Activated CD4-positive, alpha-beta T cell treated with anti-CD3 and anti-CD28 coated beads, Interleukin-2, Interleukin-6, amounts not matched to agents 100 ng/mL and 50 ng/mL, durations not matched to agents 16 hours and 8 hours (primary cell): ENCODE measurements around the gene SLC16A6.
A peak's percentile ranks its signal among the peaks of the same experiment; 100 is the strongest.
"Not testable (repeated sequence)": the region's sequence is repeated elsewhere in the genome, so short reads cannot be mapped to it uniquely, and the experiment has no call there.

Experiments
- DNase-seq: peaks from one replicate; pipeline ENCODE4 v3.0.0-alpha.2; 2020

SLC16A6 gene

DNA sequence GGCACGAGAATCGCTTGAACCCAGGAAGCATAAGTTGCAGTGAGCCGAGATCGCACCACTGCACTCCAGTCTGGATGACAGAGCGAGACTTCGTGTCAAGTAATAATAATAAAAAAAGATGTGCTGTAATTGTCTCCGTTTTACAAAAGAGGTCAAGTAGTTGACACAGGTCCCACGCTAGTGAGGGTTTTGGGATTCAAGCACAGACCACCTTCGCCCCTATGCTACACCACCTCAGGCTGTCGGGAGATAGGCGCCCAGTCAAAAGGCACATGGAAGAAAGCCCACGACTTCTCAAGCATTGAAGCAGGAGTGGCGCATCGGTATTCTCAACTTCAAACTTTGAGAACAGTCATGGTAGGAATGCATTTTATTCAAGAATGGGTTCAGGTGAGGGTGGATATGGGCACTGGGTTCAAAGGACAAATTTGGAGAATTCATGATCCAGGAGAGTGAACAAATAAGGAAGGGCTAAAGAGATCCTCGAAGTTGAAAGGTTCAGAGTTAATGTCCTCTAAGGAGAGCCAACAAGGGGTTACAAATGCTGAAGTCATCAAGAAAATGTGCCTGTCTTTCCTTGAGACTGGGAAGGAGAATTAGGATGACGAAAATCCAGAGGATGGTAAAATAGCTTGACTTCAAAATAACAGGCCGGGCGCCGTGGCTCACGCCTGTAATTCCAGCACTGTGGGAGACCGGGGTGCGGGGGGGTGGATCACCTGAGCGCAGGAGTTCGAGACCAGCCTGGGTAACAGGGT is 44.5 kb downstream of the SLC16A6 start:
- DNase-seq: no peak

- DNase-seq: peak; percentile 41
Measured at GRCh38 chr17:68239632-68240366, 51.1 kb downstream of the SLC16A6 start.

DNA sequence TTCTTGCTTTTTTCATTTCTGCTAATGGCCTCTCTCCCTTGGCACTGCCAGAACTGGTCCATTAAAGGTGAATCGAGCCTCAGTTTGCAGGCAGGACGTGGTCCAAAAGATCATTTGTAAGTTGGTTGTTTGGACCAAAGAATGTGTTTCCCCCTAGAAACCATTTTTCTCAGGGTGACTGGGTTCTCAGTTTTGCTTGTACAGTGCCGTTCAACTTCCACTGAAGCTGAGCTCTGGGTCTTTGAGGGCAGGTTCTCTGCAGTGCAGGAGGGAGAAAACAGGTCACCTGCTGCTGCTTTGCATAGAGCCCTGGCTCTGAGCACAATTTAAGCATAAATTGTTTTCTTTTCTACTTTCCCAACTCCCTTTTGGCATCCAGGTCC is 52.1 kb downstream of the SLC16A6 start:
- DNase-seq: peak; percentile 80

DNA sequence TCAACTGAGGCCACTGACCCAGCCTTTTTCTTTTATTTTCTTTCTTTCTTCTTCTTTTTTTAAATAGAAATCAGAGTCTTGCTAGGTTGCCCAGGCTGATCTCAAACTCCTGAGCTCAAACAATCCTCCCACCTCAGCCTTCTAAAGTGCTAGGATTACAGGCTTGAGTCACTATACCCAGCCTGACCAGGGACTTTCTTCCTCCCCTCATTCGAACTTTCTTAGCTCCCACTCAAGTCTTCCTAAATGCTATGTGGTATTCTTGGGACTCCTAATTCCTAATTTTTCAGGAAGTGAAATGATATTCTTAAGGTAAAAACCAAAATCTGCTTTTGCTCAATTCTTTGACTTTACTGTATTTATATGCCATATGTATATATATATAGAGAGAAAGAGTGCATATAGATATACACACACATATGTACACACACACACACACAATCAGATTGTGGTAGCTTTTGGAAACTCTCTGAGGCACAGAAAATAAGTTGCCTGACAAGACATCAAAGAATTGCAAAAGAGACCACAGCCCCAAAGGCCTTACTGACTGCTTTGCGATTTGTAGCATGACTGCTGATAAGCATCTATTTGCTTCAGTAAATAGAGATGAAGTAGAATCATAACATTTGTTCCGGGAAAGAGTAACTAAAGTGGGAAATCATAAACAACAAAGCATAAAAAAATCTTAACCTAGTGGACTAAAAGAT is 52.6 kb downstream of the SLC16A6 start:
- peak; percentile 65 for DNase-seq

DNA sequence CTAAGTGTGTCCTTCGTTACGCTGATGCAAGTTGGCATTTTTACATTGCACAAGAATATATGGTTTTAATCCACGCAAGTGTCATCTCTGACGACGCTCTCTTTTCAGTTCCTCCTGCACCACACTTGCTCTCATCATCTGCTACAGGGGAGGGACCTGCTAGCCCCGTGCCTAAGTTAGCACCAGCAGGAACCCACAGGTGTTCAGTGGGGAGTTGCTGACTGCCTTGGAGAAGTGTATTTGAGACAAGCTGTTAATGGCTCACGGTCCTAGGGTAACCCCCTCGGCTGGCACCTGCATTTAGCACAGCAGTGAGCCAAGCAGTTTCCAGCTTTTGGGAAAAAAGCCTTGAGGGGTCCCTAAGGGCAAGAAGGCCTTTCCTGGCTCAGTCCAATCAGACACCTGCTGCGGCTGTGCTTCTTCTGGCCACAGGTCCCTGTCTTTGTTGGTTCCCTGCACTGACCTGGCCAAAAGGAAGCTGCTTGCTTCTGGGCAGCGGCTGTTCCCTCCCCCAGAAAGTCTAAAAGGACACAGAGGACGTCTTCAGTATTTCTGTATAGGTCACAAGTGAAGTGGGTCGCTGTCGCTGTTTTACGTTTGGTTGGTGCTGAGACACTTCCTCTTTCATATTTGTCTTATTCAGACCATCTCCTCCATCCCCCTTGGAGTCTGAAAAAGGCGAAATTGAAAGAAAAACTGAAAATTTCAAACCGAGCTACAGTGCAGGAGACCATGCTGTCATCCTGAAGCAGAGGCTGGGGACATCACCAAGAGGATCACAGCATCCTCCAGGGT is 53.4 kb downstream of the SLC16A6 start:
- DNase-seq: peak; percentile 80

DNA sequence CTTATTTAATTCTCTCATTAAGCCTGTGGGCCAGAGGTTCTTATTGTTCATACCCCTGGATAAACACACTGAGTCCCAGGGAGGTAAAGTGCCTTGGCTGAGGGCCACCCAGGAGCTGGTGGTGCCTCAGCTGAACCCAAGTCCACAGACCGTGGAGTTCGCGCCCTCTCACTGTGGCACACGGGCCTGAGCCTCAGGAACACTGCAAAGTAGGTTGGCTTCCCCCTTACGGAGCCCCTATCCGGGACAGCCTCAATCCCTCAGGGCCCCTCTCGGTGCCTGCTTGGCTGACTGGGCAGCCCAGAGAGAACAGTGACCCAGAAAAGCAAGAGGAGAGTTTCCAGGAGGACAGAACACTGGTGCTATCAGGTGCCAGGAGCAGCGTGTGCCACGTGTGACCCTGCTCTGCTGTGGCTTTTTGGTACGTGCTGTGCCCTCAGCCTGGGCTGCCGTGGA is 55.6 kb downstream of the SLC16A6 start:
- not testable (repeated sequence) for DNase-seq

DNA sequence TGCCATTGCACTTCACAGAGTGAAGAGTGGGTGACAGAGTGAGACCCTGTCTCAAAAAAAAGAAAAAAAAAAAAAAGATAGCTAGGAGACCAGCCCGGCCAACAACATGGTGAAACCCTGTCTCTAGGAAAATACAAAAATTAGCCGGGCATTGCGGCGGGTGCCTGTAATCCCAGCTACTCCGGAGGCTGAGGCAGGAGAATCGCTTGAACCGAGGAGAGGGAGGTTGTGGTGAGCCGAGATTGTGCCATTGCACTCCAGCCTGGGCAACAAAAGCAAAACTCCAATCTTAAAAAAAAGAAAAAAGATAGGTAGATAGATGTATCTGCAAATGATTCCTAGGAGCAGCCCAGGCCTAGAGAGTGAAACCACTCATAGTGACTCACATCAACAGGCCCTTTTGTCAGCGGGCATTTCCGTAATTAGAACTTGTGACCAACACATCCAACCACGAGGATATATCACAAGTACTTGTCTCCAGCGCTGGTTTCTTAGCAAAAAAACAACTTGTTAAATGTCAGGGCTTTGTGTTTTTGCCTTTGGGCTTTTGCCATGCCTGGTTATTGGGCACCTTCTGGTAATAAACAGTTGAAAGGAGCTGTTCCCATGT is 56.1 kb downstream of the SLC16A6 start:
- peak; percentile 79 for DNase-seq

DNA sequence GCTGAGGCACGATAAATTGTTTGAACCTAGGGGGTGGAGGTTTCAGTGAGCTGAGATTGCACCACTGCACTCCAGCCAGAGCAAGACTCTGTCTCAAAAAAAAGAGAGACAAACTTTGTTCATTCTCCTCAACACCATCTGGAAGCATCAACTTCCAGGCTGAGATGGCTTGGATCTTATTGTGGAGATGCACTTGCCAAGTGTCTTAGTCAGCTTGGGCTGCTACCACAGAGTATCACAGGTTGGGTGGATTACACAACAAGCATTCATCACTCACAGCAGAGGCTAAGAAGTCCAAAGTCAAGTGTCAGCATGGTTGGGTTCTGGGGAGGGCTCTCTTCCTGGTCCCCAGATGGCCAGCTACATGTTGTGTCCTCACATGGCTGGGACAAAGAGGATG is 58.2 kb downstream of the SLC16A6 start:
- not testable (repeated sequence) for DNase-seq

GRCh38 chr17:68231541-68231940 is 59.4 kb downstream of the SLC16A6 start:
- DNase-seq: no peak

GRCh38 chr17:68231131-68231530 is 59.8 kb downstream of the SLC16A6 start:
- DNase-seq: not testable (repeated sequence)

DNA sequence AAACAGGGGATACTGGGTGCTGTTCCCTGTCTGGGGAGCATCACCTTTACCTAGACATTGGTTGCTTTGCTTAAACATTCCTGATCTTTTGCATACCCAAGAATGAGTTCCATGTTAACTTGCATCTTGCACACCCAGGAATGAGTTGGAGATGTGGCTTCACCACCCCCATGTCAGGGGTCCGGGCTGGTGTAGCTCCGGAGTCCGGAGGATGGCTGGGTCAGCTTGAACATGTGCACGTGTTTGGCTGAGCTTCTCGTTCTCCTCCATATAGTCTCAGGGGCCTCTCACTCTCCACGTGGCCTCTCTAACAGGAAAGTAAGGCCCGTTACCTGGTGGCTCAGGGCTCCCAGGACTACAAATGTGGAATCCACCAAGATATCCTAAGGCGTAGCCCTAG is 61.3 kb downstream of the SLC16A6 start:
- DNase-seq: no peak

- no peak for DNase-seq
Measured at GRCh38 chr17:68228817-68229570, 61.9 kb downstream of the SLC16A6 start.

GRCh38 chr17:68228039-68228680 is 62.8 kb downstream of the SLC16A6 start:
- peak; percentile 67 for DNase-seq

DNA sequence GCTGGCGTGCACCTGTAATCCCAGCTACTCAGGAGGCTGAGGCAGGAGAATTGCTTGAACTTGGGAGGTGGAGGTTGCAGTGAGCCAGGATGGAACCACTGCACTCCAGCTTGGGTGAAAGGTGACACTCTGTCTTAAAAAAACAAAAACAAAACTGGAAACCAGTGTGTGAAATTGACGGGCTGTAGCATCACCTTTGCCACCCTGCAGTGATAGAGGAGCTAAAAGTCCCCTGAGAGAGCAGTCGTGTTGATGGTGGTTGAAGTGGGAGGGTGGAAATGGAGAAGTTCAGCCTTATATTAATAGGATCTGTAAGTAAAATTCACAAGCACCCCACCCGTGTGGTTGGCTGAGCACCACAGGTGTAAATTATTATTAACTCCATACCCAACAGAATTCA is 65.9 kb downstream of the SLC16A6 start:
- not testable (repeated sequence) for DNase-seq

GRCh38 chr17:68222606-68223005 is 68.3 kb downstream of the SLC16A6 start:
- DNase-seq: no peak

- DNase-seq: no peak
Measured at GRCh38 chr17:68221786-68222185, 69.1 kb downstream of the SLC16A6 start.

GRCh38 chr17:68220786-68221185 is 70.1 kb downstream of the SLC16A6 start:
- not testable (repeated sequence) for DNase-seq

- DNase-seq: not testable (repeated sequence)
Measured at GRCh38 chr17:68220186-68220585, 70.7 kb downstream of the SLC16A6 start.

- DNase-seq: not testable (repeated sequence)
Measured at GRCh38 chr17:68219429-68219828, 71.5 kb downstream of the SLC16A6 start.
